ENCODE measurements around the gene SLC35B2. TPM values are rescaled to one million over a fixed set of nuclear protein-coding genes. Genes with fewer than 3 reads are reported as not detected.
"Not testable (repeated sequence)": the region's sequence is repeated elsewhere in the genome, so short reads cannot be mapped to it uniquely, and the experiment has no call there.

The SLC35B2 gene
- polyA plus RNA-seq, 1 donor from 2014 or later, result 42.6 TPM

GRCh38 chr6:44232676-44233566 lies 24.4 kb downstream of the SLC35B2 start:
- Mint-ChIP-seq H3K36me3 (peaks cover 2% of the 10 kb centered on the region), H3K9me3 (no peaks in the 10 kb centered on the region), H3K4me3 (no peak overlapping the region), H3K4me1 (peaks cover 0 to 4% (median 3%) of the 10 kb centered on the region in 3 donors), H3K27ac (no peak overlapping the region), H3K27me3 (no peaks in the 10 kb centered on the region)

GRCh38 chr6:44231426-44231825 lies 25.9 kb downstream of the SLC35B2 start:
- not testable (repeated sequence) for H3K27me3 Mint-ChIP-seq, H3K4me3 Mint-ChIP-seq, H3K36me3 Mint-ChIP-seq, H3K4me1 Mint-ChIP-seq, H3K27ac Mint-ChIP-seq, H3K9me3 Mint-ChIP-seq

DNA sequence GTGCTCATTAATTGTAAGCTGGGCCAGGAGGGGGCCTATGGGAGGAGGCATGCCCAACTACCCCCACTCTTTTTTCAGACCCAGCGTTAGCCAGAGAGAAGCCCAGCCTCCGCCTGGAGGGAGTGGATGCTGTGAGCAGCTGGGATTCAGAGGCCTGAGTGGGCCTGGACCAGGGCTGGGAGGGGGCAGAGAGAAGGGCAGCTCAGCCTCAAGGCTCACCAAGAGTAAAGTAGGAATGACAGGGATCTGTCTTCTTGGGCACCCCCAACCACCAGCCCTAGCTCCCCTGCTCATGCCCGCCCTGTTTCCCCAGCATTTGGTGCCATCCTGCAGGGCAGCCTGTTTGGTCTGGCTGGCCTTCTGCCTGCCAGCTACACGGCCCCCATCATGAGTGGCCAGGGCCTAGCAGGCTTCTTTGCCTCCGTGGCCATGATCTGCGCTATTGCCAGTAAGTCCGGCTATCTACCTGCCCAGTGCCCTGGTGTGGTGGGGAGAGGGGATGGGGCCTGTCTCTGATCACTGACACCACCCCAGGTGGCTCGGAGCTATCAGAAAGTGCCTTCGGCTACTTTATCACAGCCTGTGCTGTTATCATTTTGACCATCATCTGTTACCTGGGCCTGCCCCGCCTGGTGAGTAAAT lies 27.2 kb downstream of the SLC35B2 start:
- H3K9me3 Mint-ChIP-seq, result no peaks in the 10 kb centered on the region
- no peaks in the 10 kb centered on the region for H3K4me1 Mint-ChIP-seq
- no peaks in the 10 kb centered on the region for H3K27me3 Mint-ChIP-seq
- peak overlapping the region in 1 of 4 donors; percentile 20 for H3K4me3 Mint-ChIP-seq
- peaks cover 2% of the 10 kb centered on the region for H3K36me3 Mint-ChIP-seq
- H3K27ac Mint-ChIP-seq, result no peak overlapping the region

DNA sequence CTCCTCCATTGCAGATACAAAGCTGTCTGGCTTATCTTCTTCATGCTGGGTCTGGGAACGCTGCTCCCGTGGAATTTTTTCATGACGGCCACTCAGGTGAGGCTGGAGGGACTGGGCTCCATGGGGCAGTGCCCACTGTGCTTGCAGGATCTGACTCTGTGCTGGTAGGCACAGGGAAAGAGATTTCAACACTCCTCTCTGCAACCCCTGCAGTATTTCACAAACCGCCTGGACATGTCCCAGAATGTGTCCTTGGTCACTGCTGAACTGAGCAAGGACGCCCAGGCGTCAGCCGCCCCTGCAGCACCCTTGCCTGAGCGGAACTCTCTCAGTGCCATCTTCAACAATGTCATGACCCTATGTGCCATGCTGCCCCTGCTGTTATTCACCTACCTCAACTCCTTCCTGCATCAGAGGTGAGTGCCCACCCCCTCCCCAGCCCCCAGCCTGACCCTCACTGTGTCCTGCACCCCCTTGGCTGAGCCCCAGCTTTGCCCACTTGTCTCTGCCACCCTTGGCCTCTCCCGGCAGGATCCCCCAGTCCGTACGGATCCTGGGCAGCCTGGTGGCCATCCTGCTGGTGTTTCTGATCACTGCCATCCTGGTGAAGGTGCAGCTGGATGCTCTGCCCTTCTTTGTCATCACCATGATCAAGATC lies 27.8 kb downstream of the SLC35B2 start:
- Mint-ChIP-seq H3K4me1 (peaks cover 0 to 2% (median under 1%) of the 10 kb centered on the region in 3 donors), H3K9me3 (no peaks in the 10 kb centered on the region), H3K27me3 (no peaks in the 10 kb centered on the region), H3K27ac (peak overlapping the region in 1 of 3 donors; percentile 31), H3K4me3 (no peak overlapping the region), H3K36me3 (peaks cover 2% of the 10 kb centered on the region)

GRCh38 chr6:44228836-44229235 lies 28.5 kb downstream of the SLC35B2 start:
- H3K4me3 Mint-ChIP-seq, result no peak overlapping the region
- no peak overlapping the region for H3K27ac Mint-ChIP-seq
- peaks cover 0 to 5% (median 5%) of the 10 kb centered on the region in 3 donors for H3K4me1 Mint-ChIP-seq
- peaks cover 2% of the 10 kb centered on the region for H3K36me3 Mint-ChIP-seq
- no peaks in the 10 kb centered on the region for H3K9me3 Mint-ChIP-seq
- H3K27me3 Mint-ChIP-seq, result no peaks in the 10 kb centered on the region

DNA sequence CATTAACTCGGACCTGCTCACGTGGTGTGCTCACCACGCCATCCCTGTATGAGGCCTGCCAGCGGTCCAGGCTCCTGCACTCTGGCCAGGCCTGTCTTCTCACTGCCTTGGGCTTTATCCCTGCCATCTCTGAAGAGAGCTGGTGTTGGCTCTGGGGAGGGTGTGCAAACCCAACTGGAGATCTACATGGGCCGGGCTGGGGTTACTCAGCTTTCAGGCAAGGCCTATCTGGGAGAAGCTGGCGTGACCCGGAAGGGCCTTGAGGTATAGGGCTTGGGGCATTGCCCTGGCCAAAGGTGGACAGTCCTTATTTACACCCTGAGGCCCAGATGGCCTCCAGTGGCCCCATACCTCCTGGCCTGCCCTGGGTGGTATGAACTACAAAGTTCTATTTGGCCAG lies 28.9 kb downstream of the SLC35B2 start:
- Mint-ChIP-seq H3K4me1 (peaks cover 0 to 5% (median 5%) of the 10 kb centered on the region in 3 donors), H3K36me3 (peaks cover 2% of the 10 kb centered on the region), H3K9me3 (no peaks in the 10 kb centered on the region), H3K27ac (no peak overlapping the region), H3K27me3 (no peaks in the 10 kb centered on the region), H3K4me3 (no peak overlapping the region)

GRCh38 chr6:44228031-44228430 lies 29.3 kb downstream of the SLC35B2 start:
- no peak overlapping the region for H3K27ac Mint-ChIP-seq
- no peaks in the 10 kb centered on the region for H3K9me3 Mint-ChIP-seq
- no peak overlapping the region for H3K4me3 Mint-ChIP-seq
- H3K36me3 Mint-ChIP-seq, result peaks cover 2% of the 10 kb centered on the region
- peaks cover 0 to 5% (median 5%) of the 10 kb centered on the region in 3 donors for H3K4me1 Mint-ChIP-seq
- peaks cover under 1% of the 10 kb centered on the region for H3K27me3 Mint-ChIP-seq

GRCh38 chr6:44227148-44227793 lies 30.1 kb downstream of the SLC35B2 start:
- H3K27ac Mint-ChIP-seq, result peak overlapping the region in 1 of 3 donors; percentile 39
- H3K4me3 Mint-ChIP-seq, result no peak overlapping the region
- H3K9me3 Mint-ChIP-seq, result no peaks in the 10 kb centered on the region
- peaks cover 3% of the 10 kb centered on the region for H3K27me3 Mint-ChIP-seq
- peaks cover 2% of the 10 kb centered on the region for H3K36me3 Mint-ChIP-seq
- H3K4me1 Mint-ChIP-seq, result peaks cover 0 to 9% (median 8%) of the 10 kb centered on the region in 3 donors

GRCh38 chr6:44226368-44227147 lies 30.8 kb downstream of the SLC35B2 start:
- Mint-ChIP-seq H3K4me1 (peaks cover 0 to 9% (median 9%) of the 10 kb centered on the region in 3 donors), H3K36me3 (peaks cover 2% of the 10 kb centered on the region), H3K27ac (no peak overlapping the region), H3K9me3 (no peaks in the 10 kb centered on the region), H3K4me3 (no peak overlapping the region), H3K27me3 (peaks cover 3% of the 10 kb centered on the region)

- H3K27me3 Mint-ChIP-seq, result peaks cover 3% of the 10 kb centered on the region
- no peak overlapping the region for H3K27ac Mint-ChIP-seq
- peaks cover 1% of the 10 kb centered on the region for H3K36me3 Mint-ChIP-seq
- H3K9me3 Mint-ChIP-seq, result no peaks in the 10 kb centered on the region
- peaks cover 0 to 15% (median 11%) of the 10 kb centered on the region in 3 donors for H3K4me1 Mint-ChIP-seq
- no peak overlapping the region for H3K4me3 Mint-ChIP-seq
Measured at GRCh38 chr6:44225579-44226325, 31.6 kb downstream of the SLC35B2 start.

DNA sequence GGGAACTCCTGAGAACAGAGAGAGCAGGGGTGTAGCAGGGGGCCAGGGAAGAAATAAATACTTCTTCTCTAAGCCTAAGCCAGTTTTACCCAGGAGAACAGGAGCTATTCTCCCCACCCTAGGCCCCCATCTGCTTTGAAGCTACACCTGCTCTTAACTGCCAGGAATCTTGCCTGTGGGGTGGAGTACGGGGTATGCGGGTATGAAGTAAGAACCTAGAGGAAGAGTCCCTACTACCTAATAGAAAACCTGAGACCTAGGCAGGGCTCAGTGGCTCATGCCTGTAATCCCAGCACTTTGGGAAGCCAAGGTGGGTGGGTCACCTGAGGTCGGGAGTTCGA lies 32.4 kb downstream of the SLC35B2 start:
- peak overlapping the region in 2 of 4 donors; percentile 81 to 93 for H3K4me3 Mint-ChIP-seq
- peaks cover 3% of the 10 kb centered on the region for H3K27me3 Mint-ChIP-seq
- H3K9me3 Mint-ChIP-seq, result no peaks in the 10 kb centered on the region
- H3K36me3 Mint-ChIP-seq, result no peaks in the 10 kb centered on the region
- H3K4me1 Mint-ChIP-seq, result peaks cover 0 to 17% (median 11%) of the 10 kb centered on the region in 3 donors
- H3K27ac Mint-ChIP-seq, result peak overlapping the region in 1 of 3 donors; percentile 22

DNA sequence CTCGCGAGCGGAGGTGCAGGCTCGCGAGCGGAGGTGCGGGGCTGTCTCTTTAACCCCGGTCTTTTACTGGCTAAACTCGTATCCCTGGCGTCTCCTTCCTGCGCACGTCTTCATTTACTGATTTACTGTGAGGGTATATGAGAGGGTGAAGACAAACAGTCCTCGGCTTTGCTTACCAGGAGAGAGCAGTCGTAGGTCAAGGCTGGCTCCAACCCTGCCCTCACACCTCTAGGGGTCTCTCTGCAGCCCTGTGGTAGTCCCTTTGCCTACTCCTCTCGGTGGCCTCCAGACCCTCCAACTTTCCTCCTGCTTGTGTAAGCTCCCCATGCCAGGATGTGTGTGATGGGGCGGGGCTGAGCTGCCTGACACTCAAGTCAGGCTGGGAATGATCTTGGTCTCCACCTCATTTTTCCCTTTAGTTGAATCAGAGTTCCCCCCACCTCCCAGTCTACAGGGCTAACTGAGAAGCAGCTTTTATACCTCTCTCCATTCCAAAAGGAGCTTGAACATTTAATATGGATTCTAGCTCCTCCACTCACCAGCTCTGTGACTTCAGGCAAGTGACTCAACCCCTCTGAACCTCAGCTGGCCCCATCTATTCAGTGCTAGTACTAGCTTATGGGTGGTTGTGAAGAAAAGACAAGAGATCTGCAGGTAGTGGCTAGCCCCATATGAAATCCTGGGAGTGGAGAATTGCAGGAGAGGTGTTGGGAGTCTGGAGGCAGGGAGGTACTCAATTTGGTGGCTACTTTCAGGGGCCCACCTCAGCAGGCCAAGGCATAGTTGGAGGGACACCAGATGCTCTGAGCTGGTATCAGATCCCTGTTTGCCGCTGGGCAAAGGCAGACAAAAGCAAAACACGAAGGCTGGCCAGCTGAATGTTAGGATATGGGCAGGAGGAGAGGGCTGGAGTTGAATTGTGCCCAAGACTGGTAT lies 33.0 kb downstream of the SLC35B2 start:
- H3K4me3 Mint-ChIP-seq, result peak overlapping the region; percentile 80 to 93 (median 86)
- H3K36me3 Mint-ChIP-seq, result no peaks in the 10 kb centered on the region
- peak overlapping the region in 1 of 3 donors; percentile 22 for H3K27ac Mint-ChIP-seq
- H3K4me1 Mint-ChIP-seq, result peaks cover 0 to 19% (median 13%) of the 10 kb centered on the region in 3 donors
- H3K9me3 Mint-ChIP-seq, result no peaks in the 10 kb centered on the region
- H3K27me3 Mint-ChIP-seq, result peaks cover 3% of the 10 kb centered on the region
